Ishikawa (cell line): ENCODE results near the gene MYMX.

ENCODE experiments used
- CEBPB ChIP-seq: IDR thresholded peaks from 2 replicates; pipeline ENCODE4 v1.6.1; 2012
- CREB1 ChIP-seq: IDR thresholded peaks from 2 replicates; pipeline ENCODE4 v1.6.1; 2012; ENCODE audit warnings: low read depth
- EGR1 ChIP-seq: IDR thresholded peaks from 2 replicates; pipeline ENCODE4 v1.6.1; 2012
- EP300 ChIP-seq: IDR thresholded peaks from 2 replicates; pipeline ENCODE4 v1.6.1; 2012; ENCODE audit warnings: borderline replicate concordance
- FOXM1 ChIP-seq: IDR thresholded peaks from 2 replicates; pipeline ENCODE4 v1.6.1; 2012; ENCODE audit warnings: low read depth, borderline replicate concordance
- NFIC ChIP-seq: IDR thresholded peaks from 2 replicates; pipeline ENCODE4 v1.6.1; 2012
- RAD21 ChIP-seq: IDR thresholded peaks from 2 replicates; pipeline ENCODE4 v1.6.1; 2012; ENCODE audit warnings: low read depth
- TAF1 ChIP-seq: IDR thresholded peaks from 2 replicates; pipeline ENCODE4 v1.6.1; 2012; ENCODE audit warnings: low read depth, mild to moderate bottlenecking
- TCF12 ChIP-seq: IDR thresholded peaks from 2 replicates; pipeline ENCODE4 v1.6.1; 2012; ENCODE audit warnings: low read depth
- TEAD4 ChIP-seq: IDR thresholded peaks from 2 replicates; pipeline ENCODE4 v1.6.1; 2012
- YY1 ChIP-seq: IDR thresholded peaks from 2 replicates; pipeline ENCODE4 v1.6.1; 2012; ENCODE audit warnings: low read depth
- ZBTB7A ChIP-seq: IDR thresholded peaks from 2 replicates; pipeline ENCODE4 v1.6.1; 2012; ENCODE audit warnings: low read depth
- TF ChIP-seq, protein P1 (sequence below): IDR thresholded peaks from 2 replicates; pipeline ENCODE4 v1.6.1; 2012
- TF ChIP-seq, protein P2 (sequence below): IDR thresholded peaks from 2 replicates; pipeline ENCODE4 v1.6.1; 2012
- TF ChIP-seq, protein P3 (sequence below): IDR thresholded peaks from 2 replicates; pipeline ENCODE4 v1.6.1; 2012; ENCODE audit warnings: low read depth, mild to moderate bottlenecking

MYMX gene

DNA sequence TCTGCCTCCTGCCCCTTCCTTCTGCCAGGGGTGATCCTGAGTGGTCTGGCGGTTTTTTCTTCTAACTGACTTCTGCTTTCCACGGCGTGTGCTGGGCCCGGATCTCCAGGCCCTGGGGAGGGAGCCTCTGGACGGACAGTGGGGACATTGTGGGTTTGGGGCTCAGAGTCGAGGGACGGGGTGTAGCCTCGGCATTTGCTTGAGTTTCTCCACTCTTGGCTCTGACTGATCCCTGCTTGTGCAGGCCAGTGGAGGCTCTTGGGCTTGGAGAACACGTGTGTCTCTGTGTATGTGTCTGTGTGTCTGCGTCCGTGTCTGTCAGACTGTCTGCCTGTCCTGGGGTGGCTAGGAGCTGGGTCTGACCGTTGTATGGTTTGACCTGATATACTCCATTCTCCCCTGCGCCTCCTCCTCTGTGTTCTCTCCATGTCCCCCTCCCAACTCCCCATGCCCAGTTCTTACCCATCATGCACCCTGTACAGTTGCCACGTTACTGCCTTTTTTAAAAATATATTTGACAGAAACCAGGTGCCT is 16.9 kb downstream of the MYMX start:
- TF ChIP-seq EP300, result no peak
- no peak for TF ChIP-seq TCF12
- TF ChIP-seq ZBTB7A, result no peak
- no peak for TF ChIP-seq YY1
- TF ChIP-seq TAF1, result no peak
- no peak for TF ChIP-seq EGR1
- TF ChIP-seq CEBPB, result no peak
- TF ChIP-seq, protein P1, sequence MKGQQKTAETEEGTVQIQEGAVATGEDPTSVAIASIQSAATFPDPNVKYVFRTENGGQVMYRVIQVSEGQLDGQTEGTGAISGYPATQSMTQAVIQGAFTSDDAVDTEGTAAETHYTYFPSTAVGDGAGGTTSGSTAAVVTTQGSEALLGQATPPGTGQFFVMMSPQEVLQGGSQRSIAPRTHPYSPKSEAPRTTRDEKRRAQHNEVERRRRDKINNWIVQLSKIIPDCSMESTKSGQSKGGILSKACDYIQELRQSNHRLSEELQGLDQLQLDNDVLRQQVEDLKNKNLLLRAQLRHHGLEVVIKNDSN, result no peak
- TF ChIP-seq RAD21, result no peak
- no peak for TF ChIP-seq TEAD4
- TF ChIP-seq FOXM1, result no peak
- TF ChIP-seq, protein P2, sequence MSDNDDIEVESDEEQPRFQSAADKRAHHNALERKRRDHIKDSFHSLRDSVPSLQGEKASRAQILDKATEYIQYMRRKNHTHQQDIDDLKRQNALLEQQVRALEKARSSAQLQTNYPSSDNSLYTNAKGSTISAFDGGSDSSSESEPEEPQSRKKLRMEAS, result no peak
- TF ChIP-seq, protein P3, sequence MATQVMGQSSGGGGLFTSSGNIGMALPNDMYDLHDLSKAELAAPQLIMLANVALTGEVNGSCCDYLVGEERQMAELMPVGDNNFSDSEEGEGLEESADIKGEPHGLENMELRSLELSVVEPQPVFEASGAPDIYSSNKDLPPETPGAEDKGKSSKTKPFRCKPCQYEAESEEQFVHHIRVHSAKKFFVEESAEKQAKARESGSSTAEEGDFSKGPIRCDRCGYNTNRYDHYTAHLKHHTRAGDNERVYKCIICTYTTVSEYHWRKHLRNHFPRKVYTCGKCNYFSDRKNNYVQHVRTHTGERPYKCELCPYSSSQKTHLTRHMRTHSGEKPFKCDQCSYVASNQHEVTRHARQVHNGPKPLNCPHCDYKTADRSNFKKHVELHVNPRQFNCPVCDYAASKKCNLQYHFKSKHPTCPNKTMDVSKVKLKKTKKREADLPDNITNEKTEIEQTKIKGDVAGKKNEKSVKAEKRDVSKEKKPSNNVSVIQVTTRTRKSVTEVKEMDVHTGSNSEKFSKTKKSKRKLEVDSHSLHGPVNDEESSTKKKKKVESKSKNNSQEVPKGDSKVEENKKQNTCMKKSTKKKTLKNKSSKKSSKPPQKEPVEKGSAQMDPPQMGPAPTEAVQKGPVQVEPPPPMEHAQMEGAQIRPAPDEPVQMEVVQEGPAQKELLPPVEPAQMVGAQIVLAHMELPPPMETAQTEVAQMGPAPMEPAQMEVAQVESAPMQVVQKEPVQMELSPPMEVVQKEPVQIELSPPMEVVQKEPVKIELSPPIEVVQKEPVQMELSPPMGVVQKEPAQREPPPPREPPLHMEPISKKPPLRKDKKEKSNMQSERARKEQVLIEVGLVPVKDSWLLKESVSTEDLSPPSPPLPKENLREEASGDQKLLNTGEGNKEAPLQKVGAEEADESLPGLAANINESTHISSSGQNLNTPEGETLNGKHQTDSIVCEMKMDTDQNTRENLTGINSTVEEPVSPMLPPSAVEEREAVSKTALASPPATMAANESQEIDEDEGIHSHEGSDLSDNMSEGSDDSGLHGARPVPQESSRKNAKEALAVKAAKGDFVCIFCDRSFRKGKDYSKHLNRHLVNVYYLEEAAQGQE, result no peak

DNA sequence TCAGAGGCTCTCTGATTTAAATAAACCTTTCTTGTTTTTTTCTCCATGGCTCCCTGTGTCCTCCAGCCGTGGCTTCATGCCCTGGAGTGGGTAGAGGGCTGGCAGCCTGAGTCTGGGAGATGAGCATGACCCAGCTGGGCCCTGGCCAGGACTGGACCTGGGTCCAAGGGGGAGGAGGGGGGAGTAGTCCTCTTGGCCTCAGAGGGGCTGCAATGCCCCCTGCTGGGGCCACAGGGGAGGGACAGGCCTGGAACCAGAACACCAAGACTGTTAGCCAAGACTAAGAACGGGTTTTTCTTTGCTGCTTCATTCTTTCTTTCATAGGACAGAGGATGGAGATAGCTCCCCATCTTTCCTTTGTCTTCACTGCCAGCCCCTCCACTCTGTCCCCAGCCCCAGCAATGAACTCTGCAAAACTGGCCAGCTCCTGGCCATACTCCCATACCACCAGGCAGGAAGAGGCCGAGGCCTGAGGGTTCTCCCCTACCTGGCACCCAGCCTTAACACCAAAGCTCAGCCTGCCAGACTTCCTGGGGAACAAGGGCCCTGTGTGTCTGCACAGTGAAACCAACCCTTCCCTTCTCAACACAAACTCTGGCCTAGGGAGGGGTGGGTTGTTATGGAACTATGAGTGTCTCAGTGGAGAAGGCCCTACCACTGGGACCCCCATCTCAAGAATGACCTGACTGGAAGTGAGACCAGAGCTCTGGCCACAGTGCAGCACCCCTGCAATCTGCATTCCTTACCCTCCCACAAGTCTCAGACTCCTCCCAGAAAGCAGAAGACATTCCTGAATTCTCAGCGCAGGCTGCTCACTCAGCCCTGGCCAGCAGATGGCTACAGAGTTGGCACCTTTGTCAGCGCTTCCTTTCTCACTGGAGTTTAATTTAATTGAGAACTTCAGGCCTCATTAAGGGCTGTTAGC is 17.6 kb downstream of the MYMX start:
- 0 out of 2 replicates have a peak, but pooled peaks have one; percentile 48 for TF ChIP-seq ZBTB7A
- TF ChIP-seq RAD21, result peak; percentile 68
- no peak for TF ChIP-seq CREB1
- no peak for TF ChIP-seq EGR1
- TF ChIP-seq, protein P1, result no peak
- TF ChIP-seq TEAD4, result peak; percentile 70

DNA sequence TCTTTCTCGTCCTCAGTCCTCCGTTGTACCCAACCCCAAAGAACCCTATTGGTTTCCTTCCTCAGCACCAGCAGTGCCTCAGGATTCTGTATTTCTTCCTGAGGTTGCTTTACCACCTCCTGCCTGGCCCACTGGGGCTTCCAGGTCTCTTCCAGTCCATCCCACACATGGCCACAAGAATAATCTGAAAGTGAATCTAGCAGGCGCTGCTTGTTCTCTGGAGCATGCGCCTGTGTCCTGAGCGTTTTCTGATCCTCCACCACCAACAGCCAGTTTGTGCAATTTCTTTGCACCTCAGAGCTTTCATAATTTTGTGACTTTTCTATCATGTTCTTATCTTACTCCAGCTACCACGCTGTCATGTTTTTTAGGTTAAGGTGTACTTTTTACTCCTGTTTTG is 18.5 kb downstream of the MYMX start:
- TF ChIP-seq CEBPB (no peak), CREB1 (no peak), TAF1 (no peak), RAD21 (no peak), TCF12 (no peak), EGR1 (no peak), EP300 (no peak), ZBTB7A (no peak), NFIC (no peak)
- TF ChIP-seq, protein P2, result no peak
- TF ChIP-seq, protein P3, result no peak
- TF ChIP-seq, protein P1, result no peak

DNA sequence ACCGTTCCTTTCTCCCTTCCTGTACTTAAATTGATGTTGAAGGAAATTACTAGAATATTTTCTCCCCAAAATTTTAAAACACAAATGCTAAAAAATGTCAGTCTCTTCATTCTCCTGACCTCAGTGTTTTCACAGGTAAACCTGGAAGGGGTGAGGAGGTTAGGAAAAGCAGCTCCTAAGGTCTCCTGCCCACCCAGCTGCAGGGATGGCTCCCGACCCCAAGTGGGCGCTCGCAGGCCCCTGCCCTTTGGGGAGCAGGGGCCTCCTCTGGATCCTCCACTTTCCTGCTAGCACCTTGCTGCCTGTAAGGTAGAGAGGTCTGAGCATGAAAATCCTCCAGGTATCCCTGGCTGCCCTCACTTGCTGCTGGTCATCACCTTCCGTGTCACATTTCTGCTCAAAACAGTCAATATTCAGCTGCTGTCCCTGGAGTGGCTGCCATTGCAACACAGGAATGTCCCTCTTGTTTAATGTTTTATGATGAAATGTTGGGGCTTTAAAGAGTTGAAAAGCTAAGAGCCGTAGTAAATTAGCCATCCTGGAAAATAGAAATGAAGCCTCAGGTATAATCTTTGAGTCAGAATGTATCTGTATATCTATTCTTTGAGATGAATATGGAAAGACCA is 19.3 kb downstream of the MYMX start:
- TF ChIP-seq NFIC (no peak), CREB1 (no peak), ZBTB7A (no peak)
